Measurements from ENCODE around the gene PDZD8.

PDZD8 gene

DNA sequence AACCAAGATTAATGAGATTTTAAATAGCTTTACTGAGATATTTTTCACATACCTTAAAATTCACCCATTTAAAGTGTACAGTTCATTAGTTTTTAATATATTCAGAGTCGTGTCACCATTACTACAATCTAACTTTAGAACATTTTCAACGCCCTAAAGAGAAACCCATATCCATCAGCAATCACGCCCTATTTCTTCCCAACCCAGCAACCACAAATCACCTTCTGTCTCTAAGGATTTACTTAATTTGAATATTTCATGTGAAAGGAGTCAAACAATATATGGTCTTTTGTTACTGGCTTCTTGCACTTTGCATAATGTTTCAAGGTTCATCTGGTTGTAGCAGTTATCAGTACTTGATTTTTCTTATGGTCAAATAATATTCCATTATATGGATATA is 25.1 kb upstream of the PDZD8 start:
- Histone ChIP-seq H3K9me3 (ENCODE audit: low read length) (no peaks in the 10 kb centered on the region), H3K9me2 (ENCODE audit: low read depth, low read length) (no peaks in the 10 kb centered on the region), H3K27ac (ENCODE audit: low read depth, low read length, poor library complexity, severe bottlenecking) (no peak overlapping the region), H3K4me2 (ENCODE audit: low read length) (no peak overlapping the region), H3K36me3 (ENCODE audit: insufficient read depth, low read length) (no peaks in the 10 kb centered on the region; the same call in 1 of the 2 replicates), H3K27me3 (ENCODE audit: insufficient read depth, low read length) (no peaks in the 10 kb centered on the region), H3K79me2 (ENCODE audit: insufficient read depth, low read length) (no peaks in the 10 kb centered on the region), H3K4me1 (ENCODE audit: insufficient read depth, low read length, severe bottlenecking) (no peaks in the 10 kb centered on the region), H3K4me3 (ENCODE audit: low read depth, low read length, poor library complexity, severe bottlenecking) (no peak overlapping the region), H2AFZ (ENCODE audit: low read length) (no peak overlapping the region), H3K9ac (ENCODE audit: low read length) (no peak overlapping the region), H4K20me1 (ENCODE audit: insufficient read depth, low read length) (no peaks in the 10 kb centered on the region), H3F3A (ENCODE audit: insufficient read depth, low read length) (no peaks in the 10 kb centered on the region)
- TF ChIP-seq EZH2 (IDR thresholded peaks at IDR 0.05; ENCODE audit: borderline replicate concordance, low read length): no peak
- TF ChIP-seq, protein P1, sequence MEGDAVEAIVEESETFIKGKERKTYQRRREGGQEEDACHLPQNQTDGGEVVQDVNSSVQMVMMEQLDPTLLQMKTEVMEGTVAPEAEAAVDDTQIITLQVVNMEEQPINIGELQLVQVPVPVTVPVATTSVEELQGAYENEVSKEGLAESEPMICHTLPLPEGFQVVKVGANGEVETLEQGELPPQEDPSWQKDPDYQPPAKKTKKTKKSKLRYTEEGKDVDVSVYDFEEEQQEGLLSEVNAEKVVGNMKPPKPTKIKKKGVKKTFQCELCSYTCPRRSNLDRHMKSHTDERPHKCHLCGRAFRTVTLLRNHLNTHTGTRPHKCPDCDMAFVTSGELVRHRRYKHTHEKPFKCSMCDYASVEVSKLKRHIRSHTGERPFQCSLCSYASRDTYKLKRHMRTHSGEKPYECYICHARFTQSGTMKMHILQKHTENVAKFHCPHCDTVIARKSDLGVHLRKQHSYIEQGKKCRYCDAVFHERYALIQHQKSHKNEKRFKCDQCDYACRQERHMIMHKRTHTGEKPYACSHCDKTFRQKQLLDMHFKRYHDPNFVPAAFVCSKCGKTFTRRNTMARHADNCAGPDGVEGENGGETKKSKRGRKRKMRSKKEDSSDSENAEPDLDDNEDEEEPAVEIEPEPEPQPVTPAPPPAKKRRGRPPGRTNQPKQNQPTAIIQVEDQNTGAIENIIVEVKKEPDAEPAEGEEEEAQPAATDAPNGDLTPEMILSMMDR (IDR thresholded peaks at IDR 0.05; ENCODE audit: low read length): no peak

DNA sequence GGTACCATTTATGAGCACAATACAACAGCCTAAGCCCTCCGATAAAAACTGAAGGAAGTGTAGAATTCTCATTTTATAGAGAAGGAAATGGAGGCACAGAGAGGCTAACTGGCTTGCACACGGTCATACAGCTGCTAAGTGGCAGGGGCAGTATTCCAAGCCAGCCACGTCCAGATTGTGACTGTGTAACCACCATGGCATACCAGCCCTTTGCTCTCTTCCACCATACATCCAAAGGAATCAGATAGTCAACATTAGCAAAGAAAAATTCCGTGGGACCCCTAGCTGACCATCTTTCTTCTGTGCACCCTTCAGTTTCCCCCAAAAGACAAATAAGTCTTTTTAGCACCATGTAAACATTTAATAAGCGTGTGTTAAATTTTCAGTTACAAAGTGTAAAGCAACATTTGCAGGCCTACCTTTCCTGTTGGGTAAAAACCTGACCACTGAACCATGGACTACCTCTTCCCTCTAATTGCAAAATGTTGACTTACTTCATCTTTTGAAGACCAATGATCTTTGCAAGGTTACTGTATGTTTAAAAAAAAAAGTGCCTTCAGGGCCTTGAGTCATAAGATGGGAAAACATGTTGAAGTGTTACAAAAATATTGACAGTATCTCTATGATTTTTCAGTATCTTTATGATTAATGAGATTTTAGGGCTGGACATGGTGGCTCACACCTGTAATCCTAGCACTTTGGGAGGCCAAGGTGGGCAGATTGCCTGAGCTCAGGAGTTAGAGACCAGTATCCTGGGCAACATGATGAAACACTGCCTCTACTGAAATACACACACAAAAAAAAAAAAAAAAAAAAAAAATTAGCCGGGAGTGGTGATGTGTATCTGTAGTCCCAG is 24.3 kb upstream of the PDZD8 start:
- Histone ChIP-seq H3K27me3 (ENCODE audit: insufficient read depth, low read length) (no peaks in the 10 kb centered on the region), H3K27ac (ENCODE audit: low read depth, low read length, poor library complexity, severe bottlenecking) (no peak overlapping the region), H3K4me3 (ENCODE audit: low read depth, low read length, poor library complexity, severe bottlenecking) (no peak overlapping the region), H3F3A (ENCODE audit: insufficient read depth, low read length) (no peaks in the 10 kb centered on the region), H4K20me1 (ENCODE audit: insufficient read depth, low read length) (no peaks in the 10 kb centered on the region), H3K79me2 (ENCODE audit: insufficient read depth, low read length) (no peaks in the 10 kb centered on the region), H3K9ac (ENCODE audit: low read length) (no peak overlapping the region), H3K9me3 (ENCODE audit: low read length) (no peaks in the 10 kb centered on the region), H3K36me3 (ENCODE audit: insufficient read depth, low read length) (no peaks in the 10 kb centered on the region; the same call in 1 of the 2 replicates), H2AFZ (ENCODE audit: low read length) (no peak overlapping the region), H3K4me1 (ENCODE audit: insufficient read depth, low read length, severe bottlenecking) (no peaks in the 10 kb centered on the region), H3K4me2 (ENCODE audit: low read length) (no peak overlapping the region), H3K9me2 (ENCODE audit: low read depth, low read length) (no peaks in the 10 kb centered on the region)
- TF ChIP-seq, protein P1 (IDR thresholded peaks at IDR 0.05; ENCODE audit: low read length): no peak
- TF ChIP-seq EZH2 (IDR thresholded peaks at IDR 0.05; ENCODE audit: borderline replicate concordance, low read length): no peak

DNA sequence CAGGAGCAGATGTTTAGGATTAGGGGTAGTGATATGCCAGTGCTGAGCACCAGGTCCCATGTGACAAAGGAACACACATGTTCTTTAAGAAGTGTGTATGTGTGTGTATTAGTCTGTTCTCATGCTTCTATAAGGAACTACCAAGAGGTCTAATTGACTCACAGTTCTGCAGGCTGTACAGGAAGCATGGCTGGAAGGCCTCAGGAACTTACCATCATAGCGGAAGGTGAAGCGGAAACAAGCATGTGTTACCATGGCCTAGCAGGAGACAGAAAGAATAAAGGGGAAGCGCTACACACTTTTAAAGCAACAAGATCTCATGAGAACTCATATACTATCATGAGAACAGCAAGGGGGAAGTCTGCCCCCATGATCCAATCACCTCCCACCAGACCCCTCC is 22.8 kb upstream of the PDZD8 start:
- H3K27ac ChIP-seq (ENCODE audit: low read depth, low read length, poor library complexity, severe bottlenecking): no peak overlapping the region
- H4K20me1 ChIP-seq (ENCODE audit: insufficient read depth, low read length): no peaks in the 10 kb centered on the region
- no peaks in the 10 kb centered on the region for H3K27me3 ChIP-seq (ENCODE audit: insufficient read depth, low read length)
- H3K79me2 ChIP-seq (ENCODE audit: insufficient read depth, low read length): no peaks in the 10 kb centered on the region
- H2AFZ ChIP-seq (ENCODE audit: low read length): no peak overlapping the region
- no peaks in the 10 kb centered on the region for H3K9me2 ChIP-seq (ENCODE audit: low read depth, low read length)
- H3K4me3 ChIP-seq (ENCODE audit: low read depth, low read length, poor library complexity, severe bottlenecking): no peak overlapping the region
- no peaks in the 10 kb centered on the region; the same call in 1 of the 2 replicates for H3K36me3 ChIP-seq (ENCODE audit: insufficient read depth, low read length)
- H3K9me3 ChIP-seq (ENCODE audit: low read length): no peaks in the 10 kb centered on the region
- H3K4me1 ChIP-seq (ENCODE audit: insufficient read depth, low read length, severe bottlenecking): no peaks in the 10 kb centered on the region
- no peak overlapping the region for H3K4me2 ChIP-seq (ENCODE audit: low read length)
- TF ChIP-seq EZH2 (IDR thresholded peaks at IDR 0.05; ENCODE audit: borderline replicate concordance, low read length): no peak
- TF ChIP-seq, protein P1 (IDR thresholded peaks at IDR 0.05; ENCODE audit: low read length): no peak
- no peak overlapping the region for H3K9ac ChIP-seq (ENCODE audit: low read length)
- H3F3A ChIP-seq (ENCODE audit: insufficient read depth, low read length): no peaks in the 10 kb centered on the region

All from OCI-LY1 (cell line).